ENCODE results near the gene ASXL2. TPM values are rescaled to one million over a fixed set of nuclear protein-coding genes. Genes with fewer than 3 reads are reported as not detected.

The ASXL2 gene
- total RNA-seq, 1 experiment from 2014 or later: 34.5 TPM

DNA sequence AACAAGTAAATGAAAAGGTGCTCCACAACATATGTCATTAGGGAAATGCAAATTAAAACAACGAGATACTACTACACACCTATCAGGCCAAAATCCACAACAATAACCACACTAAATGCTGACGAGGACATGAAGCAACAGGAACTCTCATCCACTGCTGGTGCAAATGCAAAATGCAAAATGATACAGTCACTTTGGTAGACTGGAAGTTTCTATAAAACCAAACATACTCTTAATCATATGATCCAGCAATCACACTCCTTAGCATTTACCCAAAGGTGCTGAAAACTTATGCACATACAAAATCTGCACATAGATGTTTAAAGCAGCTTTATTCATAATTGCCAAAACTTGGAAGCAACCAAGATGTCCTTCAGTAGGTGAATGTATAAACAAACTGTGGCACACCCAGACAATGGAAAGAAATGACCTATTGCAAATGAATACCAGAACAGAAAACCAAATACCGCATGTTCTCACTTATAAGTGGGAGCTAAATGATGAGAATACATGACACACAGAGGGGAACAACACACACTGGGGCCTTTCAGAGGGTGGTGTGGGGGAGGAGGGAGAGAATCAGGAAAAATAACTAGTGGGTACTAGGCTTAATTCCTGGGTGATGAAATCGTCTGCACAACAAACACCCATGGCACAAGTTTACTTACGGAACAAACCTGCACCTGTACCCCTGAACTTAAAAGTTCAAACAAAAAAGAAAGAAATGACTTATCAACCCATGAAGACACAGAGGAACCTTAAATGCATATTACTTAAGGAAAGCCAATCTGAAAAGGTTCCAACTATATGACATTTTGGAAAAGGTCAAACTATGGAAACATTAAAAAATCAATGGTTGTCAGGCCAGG is 80.4 kb downstream of the ASXL2 start:
- no peak overlapping the region for H3K4me3 ChIP-seq (ENCODE audit: low read depth, low read length, poor library complexity, severe bottlenecking)
- ChIA-PET POLR2A (ENCODE audit: low non-redundant PET) (interaction anchor here (0.6 kb wide), 1 partner anchor 9 kb away, joined by 3 read pairs; no protein-coding TSS in a partner anchor), CTCF (no interaction called here)
- no peaks in the 10 kb centered on the region for H3K27me3 ChIP-seq (replicated peaks; ENCODE audit: insufficient read depth, low read depth, low read length, poor library complexity)
- no TSS peak for BruUV-seq (replicated peaks)
- no peaks in the 10 kb centered on the region for H3K9me3 ChIP-seq (ENCODE audit: low read depth, low read length, poor library complexity, severe bottlenecking)
- no peak overlapping the region for H3K27ac ChIP-seq (ENCODE audit: low read depth, low read length, poor library complexity, severe bottlenecking)
- peaks cover 9% of the 10 kb centered on the region for H3K36me3 ChIP-seq (ENCODE audit: insufficient read depth, low read length, poor library complexity, severe bottlenecking)
- intact Hi-C loops (cut with micrococcal nuclease; ENCODE audit: unreplicated experiment): no loop called here
- no peak for DNase-seq (ENCODE audit: low spot score)
- no peaks in the 10 kb centered on the region for H3K4me1 ChIP-seq (ENCODE audit: insufficient read depth, low read length, poor library complexity, severe bottlenecking)
- TF ChIP-seq, protein P1, sequence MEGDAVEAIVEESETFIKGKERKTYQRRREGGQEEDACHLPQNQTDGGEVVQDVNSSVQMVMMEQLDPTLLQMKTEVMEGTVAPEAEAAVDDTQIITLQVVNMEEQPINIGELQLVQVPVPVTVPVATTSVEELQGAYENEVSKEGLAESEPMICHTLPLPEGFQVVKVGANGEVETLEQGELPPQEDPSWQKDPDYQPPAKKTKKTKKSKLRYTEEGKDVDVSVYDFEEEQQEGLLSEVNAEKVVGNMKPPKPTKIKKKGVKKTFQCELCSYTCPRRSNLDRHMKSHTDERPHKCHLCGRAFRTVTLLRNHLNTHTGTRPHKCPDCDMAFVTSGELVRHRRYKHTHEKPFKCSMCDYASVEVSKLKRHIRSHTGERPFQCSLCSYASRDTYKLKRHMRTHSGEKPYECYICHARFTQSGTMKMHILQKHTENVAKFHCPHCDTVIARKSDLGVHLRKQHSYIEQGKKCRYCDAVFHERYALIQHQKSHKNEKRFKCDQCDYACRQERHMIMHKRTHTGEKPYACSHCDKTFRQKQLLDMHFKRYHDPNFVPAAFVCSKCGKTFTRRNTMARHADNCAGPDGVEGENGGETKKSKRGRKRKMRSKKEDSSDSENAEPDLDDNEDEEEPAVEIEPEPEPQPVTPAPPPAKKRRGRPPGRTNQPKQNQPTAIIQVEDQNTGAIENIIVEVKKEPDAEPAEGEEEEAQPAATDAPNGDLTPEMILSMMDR (conservative IDR thresholded peaks at IDR 0.05; ENCODE audit: low read depth, low read length): no peak
- TF ChIP-seq EZH2 (IDR thresholded peaks at IDR 0.05; ENCODE audit: borderline replicate concordance, low read depth, low read length, poor library complexity, severe bottlenecking): no peak

DNA sequence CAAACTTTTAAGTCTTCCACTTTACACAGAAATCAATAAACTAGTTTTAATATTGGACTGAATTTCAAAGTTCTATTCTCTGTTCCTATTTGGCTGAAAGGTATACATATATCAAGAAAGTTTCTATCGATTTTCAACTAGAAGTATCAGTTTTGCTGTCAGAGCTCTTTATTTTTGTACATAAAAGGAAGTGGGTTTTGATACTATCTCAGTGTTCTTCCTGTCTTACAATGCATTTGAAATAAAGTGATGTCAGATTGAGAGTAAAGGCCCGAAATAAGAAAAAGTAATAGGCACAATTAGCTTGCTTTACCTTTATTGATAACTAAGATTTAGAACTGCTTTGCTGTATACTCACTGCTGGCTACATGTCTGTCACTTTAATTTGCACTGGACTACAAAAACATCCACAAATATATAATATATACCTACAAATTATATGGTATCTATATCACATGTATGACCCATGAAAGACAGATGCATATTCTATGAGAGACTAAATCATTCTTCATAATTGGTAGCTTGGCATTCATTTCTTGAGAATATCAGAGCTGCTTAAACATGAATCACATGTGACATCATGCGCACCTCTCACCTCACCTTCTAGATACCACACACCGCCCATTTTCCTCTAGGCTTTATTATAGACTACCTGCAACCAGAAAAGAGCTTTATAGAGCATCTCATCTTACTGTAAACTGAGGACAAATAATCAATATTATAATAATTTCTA is 83.6 kb downstream of the ASXL2 start:
- TF ChIP-seq EZH2 (IDR thresholded peaks at IDR 0.05; ENCODE audit: borderline replicate concordance, low read depth, low read length, poor library complexity, severe bottlenecking): no peak
- DNase-seq (ENCODE audit: low spot score): no peak

DNA sequence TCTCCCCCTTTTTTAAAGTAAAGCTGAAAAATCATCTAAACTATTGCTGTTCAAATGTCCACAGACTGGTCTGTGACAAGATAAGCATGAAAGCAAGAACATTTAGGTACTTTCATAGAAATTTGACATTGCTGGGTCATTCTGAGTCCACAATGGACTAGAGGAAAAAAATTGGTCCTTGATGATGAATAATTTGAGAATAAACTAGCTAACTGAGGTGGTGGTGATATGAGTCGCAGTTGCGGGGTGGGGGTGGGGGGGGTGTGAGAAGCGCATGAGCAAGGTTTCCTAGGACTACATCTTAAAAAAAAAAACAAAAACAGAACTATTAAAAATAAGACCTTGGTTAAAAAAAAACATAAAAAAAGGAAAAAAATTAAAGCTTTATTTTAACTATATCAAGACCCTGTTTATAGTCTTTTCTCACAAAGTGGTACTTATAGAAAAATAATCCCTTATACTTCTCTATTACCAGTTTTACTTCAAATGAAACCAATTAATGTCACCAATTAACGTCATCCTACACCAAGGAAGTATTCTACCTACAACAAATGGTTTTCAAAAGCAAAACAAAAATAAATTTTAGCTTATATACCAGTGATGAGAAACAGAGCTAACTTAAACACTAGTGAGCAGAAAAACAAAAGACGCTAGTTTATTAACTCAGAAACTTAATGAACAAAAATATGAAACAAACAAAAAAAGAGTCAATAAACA is 88.1 kb downstream of the ASXL2 start:
- TF ChIP-seq, protein P1 (conservative IDR thresholded peaks at IDR 0.05; ENCODE audit: low read depth, low read length): no peak
- TF ChIP-seq EZH2 (IDR thresholded peaks at IDR 0.05; ENCODE audit: borderline replicate concordance, low read depth, low read length, poor library complexity, severe bottlenecking): no peak
- no peak for DNase-seq (ENCODE audit: low spot score)
- no peak overlapping the region for H3K4me3 ChIP-seq (ENCODE audit: low read depth, low read length, poor library complexity, severe bottlenecking)
- H3K36me3 ChIP-seq (ENCODE audit: insufficient read depth, low read length, poor library complexity, severe bottlenecking): no peaks in the 10 kb centered on the region
- H3K4me1 ChIP-seq (ENCODE audit: insufficient read depth, low read length, poor library complexity, severe bottlenecking): no peaks in the 10 kb centered on the region
- H3K27ac ChIP-seq (ENCODE audit: low read depth, low read length, poor library complexity, severe bottlenecking): no peak overlapping the region
- BruUV-seq (replicated peaks): no TSS peak
- no peaks in the 10 kb centered on the region for H3K27me3 ChIP-seq (replicated peaks; ENCODE audit: insufficient read depth, low read depth, low read length, poor library complexity)
- no peaks in the 10 kb centered on the region for H3K9me3 ChIP-seq (ENCODE audit: low read depth, low read length, poor library complexity, severe bottlenecking)
- intact Hi-C loops (cut with micrococcal nuclease; ENCODE audit: unreplicated experiment): no loop called here
- ChIA-PET POLR2A (ENCODE audit: low non-redundant PET) (no interaction called here), CTCF (interaction anchor here (0.9 kb wide), 1 partner anchor 49 kb away, joined by 4 read pairs; no protein-coding TSS in a partner anchor)

More for the DNA sequence above, 83.6 kb downstream of the ASXL2 start:
- Histone ChIP-seq H3K9me3 (ENCODE audit: low read depth, low read length, poor library complexity, severe bottlenecking) (no peaks in the 10 kb centered on the region), H3K36me3 (ENCODE audit: insufficient read depth, low read length, poor library complexity, severe bottlenecking) (peaks cover 9% of the 10 kb centered on the region), H3K4me3 (ENCODE audit: low read depth, low read length, poor library complexity, severe bottlenecking) (no peak overlapping the region), H3K27me3 (replicated peaks; ENCODE audit: insufficient read depth, low read depth, low read length, poor library complexity) (no peaks in the 10 kb centered on the region), H3K4me1 (ENCODE audit: insufficient read depth, low read length, poor library complexity, severe bottlenecking) (no peaks in the 10 kb centered on the region), H3K27ac (ENCODE audit: low read depth, low read length, poor library complexity, severe bottlenecking) (no peak overlapping the region)
- CTCF ChIA-PET: no interaction called here
- BruUV-seq (replicated peaks): TSS peak; percentile 2
- intact Hi-C loops (cut with micrococcal nuclease; ENCODE audit: unreplicated experiment): no loop called here
- POLR2A ChIA-PET (ENCODE audit: low non-redundant PET): no interaction called here
